Measurements from ENCODE around the gene BDH1.
A peak's percentile ranks its signal among the peaks of the same experiment; 100 is the strongest.
"Not testable (repeated sequence)": the region's sequence is repeated elsewhere in the genome, so short reads cannot be mapped to it uniquely, and the experiment has no call there.

BDH1 gene

GRCh38 chr3:197577366-197578074, 21.8 kb upstream of the BDH1 start:
- no peak for DNase-seq

- DNase-seq, result no peak
These were observed 21.1 kb upstream of the BDH1 start for GRCh38 chr3:197576838-197577237.

- DNase-seq, result no peak
These were observed 19.6 kb upstream of the BDH1 start for GRCh38 chr3:197575362-197575761.

- DNase-seq, result not testable (repeated sequence)
These were observed 18.7 kb upstream of the BDH1 start for GRCh38 chr3:197574396-197574991.

- DNase-seq, result no peak
These were observed 17.4 kb upstream of the BDH1 start for GRCh38 chr3:197573048-197573767.

- not testable (repeated sequence) for DNase-seq
These were observed 16.1 kb upstream of the BDH1 start for GRCh38 chr3:197571880-197572172.

- DNase-seq, result not testable (repeated sequence)
These were observed 15.5 kb upstream of the BDH1 start for GRCh38 chr3:197571074-197571879.

GRCh38 chr3:197569433-197569832, 13.7 kb upstream of the BDH1 start:
- DNase-seq, result not testable (repeated sequence)

GRCh38 chr3:197567904-197568681, 12.3 kb upstream of the BDH1 start:
- no peak for DNase-seq

GRCh38 chr3:197566155-197566554, 10.4 kb upstream of the BDH1 start:
- DNase-seq, result not testable (repeated sequence)

GRCh38 chr3:197564097-197564843, 8.5 kb upstream of the BDH1 start:
- no peak for DNase-seq

GRCh38 chr3:197562398-197563251, 6.9 kb upstream of the BDH1 start:
- no peak for DNase-seq

GRCh38 chr3:197561926-197562325, 6.2 kb upstream of the BDH1 start:
- no peak for DNase-seq

- no peak for DNase-seq
These were observed 3.9 kb upstream of the BDH1 start for GRCh38 chr3:197559651-197560050.

GRCh38 chr3:197554562-197555280, 1.0 kb downstream of the BDH1 start:
- peak; percentile 94 for DNase-seq

GRCh38 chr3:197554196-197554561, 1.6 kb downstream of the BDH1 start:
- no peak for DNase-seq

GRCh38 chr3:197552198-197552597, 3.6 kb downstream of the BDH1 start:
- DNase-seq, result no peak

- no peak for DNase-seq
These were observed 5.3 kb downstream of the BDH1 start for GRCh38 chr3:197550489-197550888.

- DNase-seq, result no peak
These were observed 6.4 kb downstream of the BDH1 start for GRCh38 chr3:197549261-197549885.

Data from stimulated activated CD8-positive, alpha-beta memory T cell treated with anti-CD3 and anti-CD28 coated beads, Interleukin-4, amount 100 ng/mL, for 48 hours (primary cell).